Stimulated activated CD4-positive, alpha-beta T cell treated with anti-CD3 and anti-CD28 coated beads, Interleukin-1b, Interleukin-23, amount 100 ng/mL, for 4 hours (primary cell): ENCODE data around the gene MRPS26.
"Not testable (repeated sequence)": the region's sequence is repeated elsewhere in the genome, so short reads cannot be mapped to it uniquely, and the experiment has no call there.

ENCODE experiments used
- DNase-seq, 2 donors: peaks; one replicate each; pipeline ENCODE4 v3.0.0-alpha.2; 2020; ENCODE audit warnings: low read depth in 2 of 2

Gene MRPS26

GRCh38 chr20:3073251-3073643, 27.4 kb downstream of the MRPS26 start:
- DNase-seq, result not testable (repeated sequence)

- DNase-seq, result no peak
Measured at GRCh38 chr20:3074812-3075211, 29.0 kb downstream of the MRPS26 start.

GRCh38 chr20:3075315-3075714, 29.5 kb downstream of the MRPS26 start:
- DNase-seq, result not testable (repeated sequence)

- DNase-seq, result no peak
Measured at GRCh38 chr20:3077618-3078134, 31.8 kb downstream of the MRPS26 start.

- no peak for DNase-seq
Measured at GRCh38 chr20:3080939-3081388, 35.1 kb downstream of the MRPS26 start.

GRCh38 chr20:3081641-3082040, 35.8 kb downstream of the MRPS26 start:
- no peak for DNase-seq

- DNase-seq, result no peak
Measured at GRCh38 chr20:3082306-3082951, 36.6 kb downstream of the MRPS26 start.

GRCh38 chr20:3082955-3083952, 37.4 kb downstream of the MRPS26 start:
- DNase-seq, result no peak

- no peak for DNase-seq
Measured at GRCh38 chr20:3084283-3084985, 38.6 kb downstream of the MRPS26 start, which contains the start of gene AVP. Gene AVP (minus strand): TSS chr20:3084724. CDS start chr20:3084674, 50 bp downstream.

- DNase-seq, result no peak
Measured at GRCh38 chr20:3084986-3085360, 39.1 kb downstream of the MRPS26 start.

GRCh38 chr20:3085571-3086072, 39.8 kb downstream of the MRPS26 start:
- DNase-seq, result no peak

GRCh38 chr20:3088031-3088430, 42.2 kb downstream of the MRPS26 start:
- no peak for DNase-seq

- DNase-seq, result no peak
Measured at GRCh38 chr20:3090565-3090964, 44.7 kb downstream of the MRPS26 start.

- peak; percentile 37 to 46 for DNase-seq
Measured at GRCh38 chr20:3092611-3093379, 46.9 kb downstream of the MRPS26 start.

GRCh38 chr20:3093861-3094361, 48.1 kb downstream of the MRPS26 start:
- no peak for DNase-seq

GRCh38 chr20:3094848-3095629, 49.2 kb downstream of the MRPS26 start:
- DNase-seq, result no peak
